H1 (cell line): Measurements from ENCODE around the gene BARHL1. TPM values are rescaled to one million over a fixed set of nuclear protein-coding genes. Genes with fewer than 3 reads are reported as not detected.

Source experiments
- CTCF ChIA-PET: fragments of 300-600 bp; sonication (Branson Sonifier 250); formaldehyde crosslinking; loops from one replicate; lab custom pipeline; 2021; ENCODE audit not compliant: partially characterized antibody; lab: Charles Lee
- POLR2A ChIA-PET: fragments of 300-600 bp; sonication (Branson Sonifier 250); formaldehyde crosslinking; loops from one replicate; lab custom pipeline; 2021; ENCODE audit warnings: inconsistent platforms; ENCODE audit not compliant: partially characterized antibody; lab: Charles Lee
- DNase-seq, 2 experiments: peaks; one replicate each; pipeline versions ENCODE4 v3.0.0 to v3.0.0-alpha.2; 2010 to 2022; ENCODE audit warnings: low spot score in 2 of 2, low read depth in 1 of 2, mixed read lengths in 1 of 2
- FAIRE-seq: peaks from 2 replicates; lab custom pipeline; 2011; peaks lifted over from hg19 to GRCh38; lab: Jason Lieb, UNC
- H2AFZ ChIP-seq: 2 replicates; pipeline ENCODE4 v1.8.1; 2012; ENCODE audit warnings: low read length, inconsistent platforms
- H2AK5ac ChIP-seq: 2 replicates; pipeline ENCODE4 v1.6.1; 2013; ENCODE audit warnings: low read depth, low read length
- H2BK120ac ChIP-seq: replicated peaks from 2 replicates; pipeline ENCODE3; 2013; ENCODE audit warnings: low read depth, low read length, inconsistent platforms
- H2BK12ac ChIP-seq: 2 replicates; pipeline ENCODE4 v1.6.1; 2013; ENCODE audit warnings: low read depth, low read length
- H2BK15ac ChIP-seq: 2 replicates; pipeline ENCODE4 v1.6.1; 2013; ENCODE audit warnings: low read length
- H2BK20ac ChIP-seq: 2 replicates; pipeline ENCODE4 v1.6.1; 2013; ENCODE audit warnings: low read length
- H2BK5ac ChIP-seq: 2 replicates; pipeline ENCODE4 v1.6.1; 2013; ENCODE audit warnings: low read depth, low read length
- H3K14ac ChIP-seq: 2 replicates; pipeline ENCODE4 v1.6.1; 2013; ENCODE audit warnings: inconsistent platforms; ENCODE audit not compliant: insufficient read length
- H3K18ac ChIP-seq: 2 replicates; pipeline ENCODE4 v1.6.1; 2013; ENCODE audit warnings: low read length; ENCODE audit errors: extremely low read depth
- H3K23ac ChIP-seq: 2 replicates; pipeline ENCODE4 v1.6.1; 2013; ENCODE audit warnings: inconsistent platforms; ENCODE audit not compliant: insufficient read length
- H3K23me2 ChIP-seq: 2 replicates; pipeline ENCODE4 v1.6.1; 2013; ENCODE audit warnings: low read depth, low read length
- H3K27ac ChIP-seq: 2 replicates; pipeline ENCODE4 v1.6.1; 2011; ENCODE audit warnings: low read depth, low read length, inconsistent platforms
- H3K27me3 ChIP-seq, 4 experiments: replicated peaks in 1 of 4; 1 replicate in 1 of 4; 2 replicates in 3 of 4; pipeline versions ENCODE4 v1.6.1 to v1.8.1; 2011 to 2013; ENCODE audit warnings: low read length in 3 of 4, mild to moderate bottlenecking in 3 of 4, inconsistent platforms in 2 of 4, mixed read lengths in 2 of 4, moderate library complexity in 1 of 4; ENCODE audit not compliant: control insufficient read depth in 3 of 4, insufficient read depth in 3 of 4; ENCODE audit errors: extremely low read depth in 1 of 4
- H3K36me3 ChIP-seq, 4 experiments: 2 replicates each; pipeline versions ENCODE4 v1.6.1 to v1.8.1; 2011 to 2013; ENCODE audit warnings: mild to moderate bottlenecking in 4 of 4, low read length in 3 of 4, moderate library complexity in 2 of 4, control low read depth in 1 of 4, inconsistent platforms in 1 of 4; ENCODE audit not compliant: insufficient read depth in 4 of 4, control insufficient read depth in 2 of 4
- H3K4ac ChIP-seq: replicated peaks from 2 replicates; pipeline ENCODE3; 2013; ENCODE audit warnings: low read length, low read depth, mixed read lengths, inconsistent platforms; ENCODE audit not compliant: insufficient read length
- H3K4me1 ChIP-seq, 4 experiments: replicated peaks in 1 of 4; 1 replicate in 1 of 4; 2 replicates in 3 of 4; pipeline versions ENCODE4 v1.6.1 to v1.8.1; 2011 to 2013; ENCODE audit warnings: low read length in 3 of 4, inconsistent platforms in 2 of 4, mixed read lengths in 1 of 4; ENCODE audit not compliant: insufficient read depth in 4 of 4, control insufficient read depth in 3 of 4
- H3K4me2 ChIP-seq, 2 experiments: 2 replicates each; pipeline versions ENCODE4 v1.6.1 to v1.8.1; 2011 to 2013; ENCODE audit warnings: low read depth in 2 of 2, low read length in 2 of 2, control low read depth in 1 of 2, inconsistent platforms in 1 of 2, mild to moderate bottlenecking in 1 of 2; ENCODE audit not compliant: insufficient read depth in 1 of 2
- H3K4me3 ChIP-seq, 4 experiments: fragments of 200-600, 300-600 bp in 1 of 4; sonication (generic), shearing (Covaris generic), sonication (Bioruptor Twin) in 1 of 4; 2 replicates each; pipeline versions ENCODE4 v1.5.1 to v1.8.1; 2011 to 2016; ENCODE audit warnings: low read length in 4 of 4, low read depth in 3 of 4, control low read depth in 2 of 4, inconsistent platforms in 2 of 4, mild to moderate bottlenecking in 2 of 4, mixed read lengths in 1 of 4, moderate library complexity in 1 of 4; ENCODE audit not compliant: insufficient read depth in 2 of 4; ENCODE audit errors: extremely low read depth in 1 of 4
- H3K56ac ChIP-seq: replicated peaks from 2 replicates; pipeline ENCODE3; 2013; ENCODE audit warnings: low read depth, mild to moderate bottlenecking, mixed read lengths, low read length, inconsistent platforms; ENCODE audit not compliant: insufficient read length
- H3K79me1 ChIP-seq: 2 replicates; pipeline ENCODE4 v1.6.1; 2013; ENCODE audit warnings: low read depth, low read length, control low read depth
- H3K79me2 ChIP-seq, 2 experiments: 2 replicates each; pipeline versions ENCODE4 v1.6.1 to v1.8.1; 2012 to 2013; ENCODE audit warnings: low read length in 2 of 2, mild to moderate bottlenecking in 2 of 2, inconsistent platforms in 1 of 2; ENCODE audit not compliant: insufficient read depth in 2 of 2, control insufficient read depth in 1 of 2
- H3K9ac ChIP-seq, 4 experiments: replicated peaks in 1 of 4; 1 replicate in 1 of 4; 2 replicates in 3 of 4; pipeline versions ENCODE4 v1.6.1 to v1.8.1; 2011 to 2013; ENCODE audit warnings: low read depth in 3 of 4, low read length in 3 of 4, control low read depth in 2 of 4, mild to moderate bottlenecking in 2 of 4, moderate library complexity in 2 of 4, inconsistent platforms in 1 of 4; ENCODE audit errors: extremely low read depth in 1 of 4
- H3K9me3 ChIP-seq, 2 experiments: 2 replicates each; pipeline versions ENCODE4 v1.6.1 to v1.8.1; 2012 to 2013; ENCODE audit warnings: mild to moderate bottlenecking in 2 of 2, moderate library complexity in 2 of 2, control low read depth in 1 of 2, inconsistent platforms in 1 of 2, low read depth in 1 of 2, low read length in 1 of 2, mixed read lengths in 1 of 2; ENCODE audit not compliant: insufficient read depth in 2 of 2
- H4K20me1 ChIP-seq, 2 experiments: replicated peaks in 1 of 2; 2 replicates each; pipeline versions ENCODE3 to v1.8.1; 2011 to 2013; ENCODE audit warnings: inconsistent platforms in 2 of 2, low read length in 2 of 2, mild to moderate bottlenecking in 1 of 2; ENCODE audit not compliant: insufficient read depth in 2 of 2, control insufficient read depth in 1 of 2
- H4K5ac ChIP-seq: 2 replicates; pipeline ENCODE4 v1.6.1; 2013; ENCODE audit warnings: low read length, low read depth, mixed read lengths, inconsistent platforms; ENCODE audit not compliant: insufficient read length
- H4K8ac ChIP-seq: 2 replicates; pipeline ENCODE4 v1.8.0; 2013; ENCODE audit warnings: mild to moderate bottlenecking, moderate library complexity, low read length, inconsistent platforms; ENCODE audit not compliant: insufficient read depth; ENCODE audit errors: extremely low read depth
- H4K91ac ChIP-seq: replicated peaks from 2 replicates; pipeline ENCODE3; 2013; ENCODE audit warnings: low read length, mixed read lengths, inconsistent platforms; ENCODE audit not compliant: insufficient read length
- CBX8 ChIP-seq: fragments of 300-800, 300-1000 bp; sonication (generic); IDR thresholded peaks from 2 replicates; pipeline ENCODE4 v1.7.1; 2016; ENCODE audit warnings: low read depth, low read length, borderline replicate concordance
- CEBPB ChIP-seq: IDR thresholded peaks from 2 replicates; pipeline ENCODE4 v1.6.1; 2012; ENCODE audit warnings: low read depth, low read length
- SAP30 ChIP-seq: fragments of 300-600 bp; sonication (generic); IDR thresholded peaks from 2 replicates; pipeline ENCODE4 v1.7.1; 2012; ENCODE audit warnings: low read length, moderate library complexity, mild to moderate bottlenecking, inconsistent platforms; ENCODE audit not compliant: insufficient read depth, insufficient replicate concordance
- TAF7 ChIP-seq: optimal IDR thresholded peaks from 2 replicates; pipeline ENCODE3; 2011; ENCODE audit warnings: low read depth, mild to moderate bottlenecking, inconsistent platforms, low read length, moderate library complexity, borderline replicate concordance
- WGBS, 2 experiments: shearing (Covaris generic) in 1 of 2; methylation state at CpG; one replicate each; pipeline versions ENCODE4 v1.1.6 to v1.1.7; 2013 to 2015; ENCODE audit warnings: low lambda C conversion rate in 2 of 2, mixed read lengths in 2 of 2, inconsistent platforms in 1 of 2, low coverage in 1 of 2, missing lambda C conversion rate in 1 of 2; ENCODE audit not compliant: insufficient replicate concordance in 2 of 2, insufficient coverage in 1 of 2, insufficient read length in 1 of 2; ENCODE audit errors: extremely low coverage in 1 of 2, missing lambda C conversion rate in 1 of 2; 5-methylcytosine and 5-hydroxymethylcytosine counted together
- polyA plus RNA-seq, 7 experiments: library from polyadenylated mRNA; depleted of rRNA in 3 of 7; stranded (reverse) in 5 of 7; unstranded in 2 of 7; fragments of >200 nt in 5 of 7; fragments of 200-250 nt in 2 of 7; gene quantifications; 1 replicate in 5 of 7; 2 replicates in 1 of 7; 4 replicates in 1 of 7; pipeline versions ENCODE4 v1.2.1 to v1.2.3, GENCODE V29; 2011 to 2013; ENCODE audit warnings: missing spikeins in 2 of 7, mixed read lengths in 2 of 7
- total RNA-seq: library from RNA; stranded (reverse); fragmentation: NEBNext Ultra II Directional; extraction: Animal tissue kit (Norgen Biotek cat#: 25700); gene quantifications from 2 replicates; pipeline ENCODE4 v1.2.1, GENCODE V29; 2021

Gene BARHL1
- total and polyA plus RNA-seq, 2 of the 8 experiments (the other 6 are each of a cell fraction or from before 2014, with no cell fraction given) = not detected

- Histone ChIP-seq H3K9ac (no peak overlapping the region), H2BK15ac (no peak overlapping the region), H3K56ac (no peak overlapping the region), H3K23ac (no peak overlapping the region), H3K4me2 (no peak overlapping the region), H3K4ac (no peak overlapping the region), H3K9me3 (no peaks in the 10 kb centered on the region), H2BK120ac (no peak overlapping the region), H3K79me2 (no peaks in the 10 kb centered on the region), H2BK20ac (no peak overlapping the region), H3K18ac (no peak overlapping the region), H4K8ac (no peak overlapping the region), H2BK12ac (no peak overlapping the region)
- FAIRE-seq = no peak
- TF ChIP-seq CBX8 (no peak), SAP30 (no peak), CEBPB (no peak), TAF7 (no peak)
- TF ChIP-seq, all 59 proteins: peak for 0
- H3K36me3 ChIP-seq = peaks cover 0 to 24% (median 12%) of the 10 kb centered on the region in 4 experiments; a peak in 4 of 8 replicates
- no peak overlapping the region for H3K14ac ChIP-seq
- no peak overlapping the region for H2AFZ ChIP-seq
- H3K4me1 ChIP-seq = no peaks in the 10 kb centered on the region
- H3K23me2 ChIP-seq = no peaks in the 10 kb centered on the region
- peaks cover 0 to 3% of the 10 kb centered on the region in 2 experiments for H4K20me1 ChIP-seq
- H4K91ac ChIP-seq = no peak overlapping the region
- no peak overlapping the region for H2AK5ac ChIP-seq
- no peaks in the 10 kb centered on the region for H3K79me1 ChIP-seq
- H3K4me3 ChIP-seq = no peak overlapping the region
- POLR2A ChIA-PET = no interaction called here
- no peak for DNase-seq
- H3K27ac ChIP-seq = no peak overlapping the region
- no peak overlapping the region for H2BK5ac ChIP-seq
- H3K27me3 ChIP-seq = no peaks in the 10 kb centered on the region
- H4K5ac ChIP-seq = no peak overlapping the region
- CTCF ChIA-PET = interaction anchor here (0.5 kb wide), 1 partner anchor 651 kb away, joined by 4 read pairs; no protein-coding TSS in a partner anchor
- 95% methylated on average over 12 of the region's 12 CpGs; no CpG with 5 or more reads in 1 of the 2 experiments for WGBS, 2 experiments
Observed at GRCh38 chr9:132637351-132637750, 54.9 kb downstream of the BARHL1 start.
